Adrenal gland (tissue), 5 donors: ENCODE data around the gene ODAD3.

ENCODE experiments used
- POLR2A ChIP-seq, 2 donors: fragments of 450-650 bp; IDR thresholded peaks; one replicate each; pipeline ENCODE4 v1.6.1; 2017; ENCODE audit warnings: antibody characterized with exemption in 2 of 2, mild to moderate bottlenecking in 2 of 2, moderate library complexity in 1 of 2
- TF ChIP-seq, protein P1 (sequence below), 6 experiments: fragments of 450-650 bp in 4 of 6; fragments of 200-600 bp in 2 of 6; sonication (generic) in 1 of 6; IDR thresholded peaks; 1 replicate in 5 of 6; 2 replicates in 1 of 6; pipeline versions ENCODE4 v1.5.1 to v1.8.0; 2016 to 2021; ENCODE audit warnings: antibody characterized with exemption in 6 of 6, mild to moderate bottlenecking in 2 of 6, moderate library complexity in 1 of 6
- donor health status: DM: no; HTN: no; CAD: no.

DNA sequence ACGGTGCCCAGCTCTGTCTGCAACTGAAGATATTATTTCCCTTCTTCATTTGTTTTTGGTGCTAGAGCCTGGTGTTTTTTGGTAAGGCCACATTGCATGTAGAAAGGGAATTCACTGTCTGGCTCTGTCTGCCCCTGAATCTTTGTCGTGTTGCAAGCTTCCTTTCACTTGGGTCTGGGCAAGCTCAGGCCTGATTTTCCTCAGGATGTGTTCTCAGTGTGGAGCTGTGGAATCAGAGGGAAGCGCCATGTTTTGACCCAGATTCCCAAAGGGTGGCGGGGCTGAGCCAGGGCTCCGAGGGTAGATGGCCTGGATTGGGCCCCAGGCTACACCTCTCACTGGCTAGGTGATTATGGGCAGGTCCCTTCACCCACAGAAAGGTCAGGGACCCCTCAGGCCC is 9.1 kb upstream of the ODAD3 start:
- TF ChIP-seq, protein P1, sequence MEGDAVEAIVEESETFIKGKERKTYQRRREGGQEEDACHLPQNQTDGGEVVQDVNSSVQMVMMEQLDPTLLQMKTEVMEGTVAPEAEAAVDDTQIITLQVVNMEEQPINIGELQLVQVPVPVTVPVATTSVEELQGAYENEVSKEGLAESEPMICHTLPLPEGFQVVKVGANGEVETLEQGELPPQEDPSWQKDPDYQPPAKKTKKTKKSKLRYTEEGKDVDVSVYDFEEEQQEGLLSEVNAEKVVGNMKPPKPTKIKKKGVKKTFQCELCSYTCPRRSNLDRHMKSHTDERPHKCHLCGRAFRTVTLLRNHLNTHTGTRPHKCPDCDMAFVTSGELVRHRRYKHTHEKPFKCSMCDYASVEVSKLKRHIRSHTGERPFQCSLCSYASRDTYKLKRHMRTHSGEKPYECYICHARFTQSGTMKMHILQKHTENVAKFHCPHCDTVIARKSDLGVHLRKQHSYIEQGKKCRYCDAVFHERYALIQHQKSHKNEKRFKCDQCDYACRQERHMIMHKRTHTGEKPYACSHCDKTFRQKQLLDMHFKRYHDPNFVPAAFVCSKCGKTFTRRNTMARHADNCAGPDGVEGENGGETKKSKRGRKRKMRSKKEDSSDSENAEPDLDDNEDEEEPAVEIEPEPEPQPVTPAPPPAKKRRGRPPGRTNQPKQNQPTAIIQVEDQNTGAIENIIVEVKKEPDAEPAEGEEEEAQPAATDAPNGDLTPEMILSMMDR (IDR thresholded peaks at IDR 0.05): no peak
- no peak for TF ChIP-seq POLR2A (IDR thresholded peaks at IDR 0.05)
